Right lobe of liver (tissue), 6 donors: Measurements from ENCODE around the gene GAB4. TPM values are rescaled to one million over a fixed set of nuclear protein-coding genes. Genes with fewer than 3 reads are reported as not detected.

ENCODE experiments used
- ATAC-seq, 4 donors: fragments of 200-7000 bp; cut with Tn5 transposase; one replicate each; pipeline ENCODE4 v1.9.1; 2020; ENCODE audit warnings: mild to moderate bottlenecking in 4 of 4, moderate library complexity in 4 of 4
- DNase-seq, 3 donors: peaks; one replicate each; pipeline ENCODE4 v3.0.0-alpha.2; 2020
- H3K27ac ChIP-seq, 3 donors: fragments of 200-600 bp; one replicate each; pipeline ENCODE4 v1.8.0; 2022
- H3K27me3 ChIP-seq, 2 donors: fragments of 200-600 bp; one replicate each; pipeline ENCODE4 v1.8.0; 2022
- H3K36me3 ChIP-seq, 4 donors: fragments of 200-600 bp; sonication (generic) in 1 of 4; one replicate each; pipeline versions ENCODE4 v1.5.1 to v1.8.0; 2017 to 2022; ENCODE audit warnings: control low read depth in 1 of 4
- H3K4me1 ChIP-seq, 4 donors: fragments of 200-600 bp; sonication (generic) in 1 of 4; one replicate each; pipeline versions ENCODE4 v1.5.1 to v1.8.0; 2017 to 2022; ENCODE audit warnings: control low read depth in 1 of 4
- H3K4me3 ChIP-seq, 3 donors: fragments of 200-600 bp; one replicate each; pipeline ENCODE4 v1.8.0; 2022
- H3K9me3 ChIP-seq, 4 donors: fragments of 200-600 bp; sonication (generic) in 1 of 4; one replicate each; pipeline versions ENCODE4 v1.5.1 to v1.8.0; 2017 to 2022; ENCODE audit warnings: control low read depth in 1 of 4
- CTCF ChIP-seq, 4 donors: fragments of 200-600 bp in 3 of 4; fragments of 450-650 bp in 1 of 4; IDR thresholded peaks; one replicate each; pipeline versions ENCODE4 v1.5.1 to v1.8.0; 2016 to 2022; ENCODE audit warnings: antibody characterized with exemption in 4 of 4, mild to moderate bottlenecking in 2 of 4
- POLR2A ChIP-seq: fragments of 450-650 bp; IDR thresholded peaks from one replicate; pipeline ENCODE4 v1.6.1; 2017; ENCODE audit warnings: antibody characterized with exemption, mild to moderate bottlenecking
- whole genome bisulfite sequencing: methylation state at CpG from one replicate; pipeline ENCODE4 v1.1.6; 2018; ENCODE audit warnings: low coverage, low lambda C conversion rate; ENCODE audit not compliant: insufficient coverage; ENCODE audit errors: missing lambda C conversion rate; 5-methylcytosine and 5-hydroxymethylcytosine counted together
- intact Hi-C, 2 donors: fragments of 100-400 bp; cut with DNase I; formaldehyde crosslinking; loops; one replicate each; pipeline versions ENCODE4 v1.11.2 to v1.14.1; 2022
- total RNA-seq, 6 experiments: library from RNA; depleted of rRNA in 2 of 6; stranded (reverse); fragments of >200 nt in 2 of 6; fragmentation: NEBNext Ultra II Directional in 3 of 6; extraction: Animal tissue kit (Norgen Biotek cat#: 25700) in 3 of 6; gene quantifications; one replicate each; pipeline versions ENCODE4 v1.1.0 to v1.2.4, GENCODE V29; 2016 to 2023
- donor health status: DM: no; HTN: yes; CAD: no.
- donor health status: DM: no; HTN: no; CAD: no.
- donor health status: DM: no; HTN: no; CAD: no.
- donor health status: DM: no; HTN: yes; CAD: no.
- donor health status: DM: no; HTN: yes; CAD: no.

Gene GAB4
- total RNA-seq, 6 experiments from 2014 or later = not detected

- no peaks in the 10 kb centered on the region for H3K9me3 ChIP-seq
- ATAC-seq (no peak), DNase-seq (no peak)
- H3K4me3 ChIP-seq = no peak overlapping the region
- no CpG with 5 or more reads among the region's 7 CpGs for WGBS
- TF ChIP-seq POLR2A = no peak
- no peak for TF ChIP-seq CTCF (IDR thresholded peaks at IDR 0.05)
- no peaks in the 10 kb centered on the region for H3K4me1 ChIP-seq
- intact Hi-C loops = no loop called here
- no peak overlapping the region for H3K27ac ChIP-seq
- no peaks in the 10 kb centered on the region for H3K27me3 ChIP-seq
- no peaks in the 10 kb centered on the region for H3K36me3 ChIP-seq
Measured at GRCh38 chr22:16962501-16962900, 45.5 kb downstream of the GAB4 start.

GRCh38 chr22:16961477-16962186, 46.4 kb downstream of the GAB4 start:
- no peaks in the 10 kb centered on the region for H3K9me3 ChIP-seq
- WGBS = 50% methylated on average over 10 of the region's 14 CpGs
- DNase-seq = no peak
- TF ChIP-seq POLR2A = no peak
- no peak for TF ChIP-seq CTCF (IDR thresholded peaks at IDR 0.05)
- no peak overlapping the region for H3K27ac ChIP-seq
- ATAC-seq = no peak
- H3K36me3 ChIP-seq = no peaks in the 10 kb centered on the region
- intact Hi-C loops = no loop called here
- no peak overlapping the region for H3K4me3 ChIP-seq
- no peaks in the 10 kb centered on the region for H3K4me1 ChIP-seq
- H3K27me3 ChIP-seq = no peaks in the 10 kb centered on the region

- TF ChIP-seq POLR2A (no peak), CTCF (IDR thresholded peaks at IDR 0.05) (no peak)
- Histone ChIP-seq H3K27ac (no peak overlapping the region), H3K4me1 (no peaks in the 10 kb centered on the region), H3K27me3 (no peaks in the 10 kb centered on the region), H3K4me3 (no peak overlapping the region), H3K9me3 (no peaks in the 10 kb centered on the region), H3K36me3 (no peaks in the 10 kb centered on the region)
- no peak for DNase-seq
- intact Hi-C loops = no loop called here
- WGBS = 56% methylated on average over 3 of the region's 4 CpGs
- no peak for ATAC-seq
Measured at GRCh38 chr22:16960884-16961249, 47.2 kb downstream of the GAB4 start.

GRCh38 chr22:16960220-16960883, 47.7 kb downstream of the GAB4 start:
- ATAC-seq = no peak
- H3K36me3 ChIP-seq = no peaks in the 10 kb centered on the region
- no peak overlapping the region for H3K4me3 ChIP-seq
- WGBS = 71% methylated on average over 1 of the region's 3 CpGs
- DNase-seq = no peak
- no peaks in the 10 kb centered on the region for H3K27me3 ChIP-seq
- intact Hi-C loops = no loop called here
- TF ChIP-seq CTCF (IDR thresholded peaks at IDR 0.05) = no peak
- TF ChIP-seq POLR2A = no peak
- H3K4me1 ChIP-seq = no peaks in the 10 kb centered on the region
- H3K9me3 ChIP-seq = no peaks in the 10 kb centered on the region
- H3K27ac ChIP-seq = no peak overlapping the region
